ENCODE measurements around the gene CD6.
A peak's percentile ranks its signal among the peaks of the same experiment; 100 is the strongest.

CD6 gene

GRCh38 chr11:61028135-61028729 lies 56.8 kb downstream of the CD6 start:
- DNase-seq = peak; percentile 62 to 72
- ATAC-seq = peak; percentile 41
- Mint-ChIP-seq H3K4me3 (peak overlapping the region; percentile 77 to 83), H3K27me3 (no peaks in the 10 kb centered on the region), H3K4me1 (peaks cover 92% of the 10 kb centered on the region), H3K27ac (peak overlapping the region; percentile 96 to 99), H3K9me3 (no peaks in the 10 kb centered on the region)

DNA sequence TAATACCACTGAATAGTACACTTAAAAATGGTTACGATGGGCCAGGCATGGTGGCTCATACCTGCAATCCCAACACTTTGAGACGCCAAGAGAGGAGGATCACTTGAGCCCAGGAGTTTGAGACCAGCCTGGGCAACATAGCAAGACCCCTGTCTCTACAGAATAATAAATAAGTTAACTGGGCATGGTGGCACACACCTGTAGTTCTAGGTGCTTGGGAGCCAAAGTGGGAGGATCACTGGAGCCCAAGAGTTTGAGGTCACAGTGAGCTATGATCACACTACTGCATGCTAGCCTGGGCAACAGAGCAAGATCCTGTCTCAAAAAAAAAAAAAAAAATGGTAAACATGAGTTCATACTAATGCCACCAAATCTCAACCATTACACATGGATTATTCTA lies 61.3 kb downstream of the CD6 start:
- Mint-ChIP-seq H3K27ac (peak overlapping the region in 1 of 2 donors; percentile 16), H3K9me3 (no peaks in the 10 kb centered on the region)

DNA sequence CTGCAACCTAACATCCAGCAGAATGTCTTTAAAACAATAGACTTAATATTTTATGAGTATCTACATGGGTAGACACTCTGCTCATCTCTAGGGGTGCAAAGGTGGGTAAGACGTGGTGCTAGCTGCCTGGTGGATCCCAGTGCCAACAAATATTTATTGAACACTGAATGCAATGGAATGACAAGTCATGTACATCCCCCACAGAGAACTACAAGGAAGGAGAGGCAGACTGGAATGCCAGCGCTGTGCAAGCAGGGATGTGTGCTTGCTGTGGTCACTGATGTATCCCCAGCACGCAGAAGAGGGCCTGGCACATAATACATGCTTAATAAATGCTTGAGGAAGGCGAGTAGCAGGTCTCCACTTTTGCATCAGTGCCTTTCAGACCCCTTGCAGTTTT lies 61.9 kb downstream of the CD6 start:
- ATAC-seq (no peak), DNase-seq (no peak)
- no peak overlapping the region for H3K4me3 Mint-ChIP-seq
- H3K27me3 Mint-ChIP-seq = no peaks in the 10 kb centered on the region
- no peaks in the 10 kb centered on the region for H3K9me3 Mint-ChIP-seq
- no peak overlapping the region for H3K27ac Mint-ChIP-seq
- peaks cover 83% of the 10 kb centered on the region for H3K4me1 Mint-ChIP-seq

More for the DNA sequence above, 61.3 kb downstream of the CD6 start:
- Mint-ChIP-seq H3K27me3 (no peaks in the 10 kb centered on the region), H3K4me3 (no peak overlapping the region), H3K4me1 (peaks cover 83% of the 10 kb centered on the region)
- ATAC-seq = no peak
- no peak for DNase-seq

DNA sequence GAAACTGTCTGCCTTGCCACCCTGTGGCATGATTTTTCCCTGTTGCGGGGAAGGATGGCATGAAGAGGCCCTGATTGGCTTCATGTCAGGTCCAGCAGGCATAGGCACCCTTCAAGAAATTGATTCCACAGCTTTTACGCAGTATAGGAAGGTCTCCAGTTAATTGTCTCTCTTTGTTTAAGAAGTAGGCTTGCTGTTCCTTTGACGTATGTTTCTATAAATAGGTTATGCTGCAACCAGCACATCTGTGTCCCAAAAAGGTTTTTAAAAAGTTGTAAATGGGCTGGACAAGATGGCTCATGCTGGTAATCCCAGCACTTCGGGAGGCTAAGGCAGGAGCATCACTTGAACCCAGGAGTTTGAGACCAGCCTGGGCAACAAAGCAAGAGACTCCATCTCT lies 62.6 kb downstream of the CD6 start:
- Mint-ChIP-seq H3K9me3 (no peaks in the 10 kb centered on the region), H3K4me1 (peaks cover 79% of the 10 kb centered on the region), H3K4me3 (no peak overlapping the region), H3K27ac (peak overlapping the region in 1 of 2 donors; percentile 27), H3K27me3 (no peaks in the 10 kb centered on the region)
- ATAC-seq = no peak
- no peak for DNase-seq

GRCh38 chr11:61034704-61035525 lies 63.4 kb downstream of the CD6 start:
- H3K4me3 Mint-ChIP-seq = no peak overlapping the region
- no peak for ATAC-seq
- H3K27ac Mint-ChIP-seq = no peak overlapping the region
- peaks cover 76% of the 10 kb centered on the region for H3K4me1 Mint-ChIP-seq
- no peaks in the 10 kb centered on the region for H3K27me3 Mint-ChIP-seq
- H3K9me3 Mint-ChIP-seq = no peaks in the 10 kb centered on the region
- DNase-seq = no peak

DNA sequence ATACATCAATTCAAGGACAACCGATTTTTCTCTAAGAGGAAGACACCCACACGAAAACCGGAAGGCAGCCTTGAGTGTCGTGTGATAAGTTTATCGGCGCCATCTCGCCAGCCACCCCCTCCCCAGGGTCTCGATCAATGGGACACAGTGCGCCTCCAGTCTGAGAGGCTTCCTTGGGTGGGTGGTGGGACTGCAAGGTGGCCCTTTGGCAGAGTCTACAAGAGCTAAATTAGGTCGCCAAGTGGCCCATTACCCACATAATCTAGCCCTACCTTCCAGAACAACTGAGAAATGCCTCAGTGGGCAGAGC lies 64.0 kb downstream of the CD6 start:
- ATAC-seq (no peak), DNase-seq (no peak)
- Mint-ChIP-seq H3K27me3 (no peaks in the 10 kb centered on the region), H3K27ac (no peak overlapping the region), H3K4me1 (peaks cover 77% of the 10 kb centered on the region), H3K9me3 (no peaks in the 10 kb centered on the region), H3K4me3 (no peak overlapping the region)

- DNase-seq = no peak
- Mint-ChIP-seq H3K27me3 (no peaks in the 10 kb centered on the region), H3K4me1 (peaks cover 80% of the 10 kb centered on the region), H3K4me3 (peak overlapping the region; percentile 45 to 56), H3K27ac (peak overlapping the region; percentile 29 to 85), H3K9me3 (no peaks in the 10 kb centered on the region)
- ATAC-seq = peak; percentile 62
Observed at GRCh38 chr11:61037441-61038093, 66.1 kb downstream of the CD6 start.

DNA sequence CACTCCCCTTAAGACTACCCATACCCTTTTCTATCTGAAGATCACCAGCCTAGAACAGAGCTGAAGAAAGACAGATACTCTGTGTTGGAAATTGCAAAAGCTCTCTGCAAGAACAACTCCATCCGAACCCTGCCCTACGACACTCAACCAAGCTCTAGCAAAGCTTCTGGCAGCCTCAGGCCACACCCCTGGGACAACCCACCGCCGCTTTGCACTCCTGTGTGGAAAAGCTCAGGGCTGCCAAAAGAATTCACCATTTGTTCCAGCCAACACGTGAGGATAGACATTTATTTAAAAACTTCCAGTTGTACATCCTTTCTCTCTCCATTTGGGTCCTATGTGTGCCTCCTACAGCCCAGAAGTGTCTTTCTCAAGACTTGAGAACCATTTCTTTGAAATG lies 68.4 kb downstream of the CD6 start:
- H3K4me1 Mint-ChIP-seq = peaks cover 69% of the 10 kb centered on the region
- H3K27me3 Mint-ChIP-seq = no peaks in the 10 kb centered on the region
- H3K27ac Mint-ChIP-seq = peak overlapping the region in 1 of 2 donors; percentile 81
- H3K9me3 Mint-ChIP-seq = no peaks in the 10 kb centered on the region
- ATAC-seq (no peak), DNase-seq (no peak)
- no peak overlapping the region for H3K4me3 Mint-ChIP-seq

DNA sequence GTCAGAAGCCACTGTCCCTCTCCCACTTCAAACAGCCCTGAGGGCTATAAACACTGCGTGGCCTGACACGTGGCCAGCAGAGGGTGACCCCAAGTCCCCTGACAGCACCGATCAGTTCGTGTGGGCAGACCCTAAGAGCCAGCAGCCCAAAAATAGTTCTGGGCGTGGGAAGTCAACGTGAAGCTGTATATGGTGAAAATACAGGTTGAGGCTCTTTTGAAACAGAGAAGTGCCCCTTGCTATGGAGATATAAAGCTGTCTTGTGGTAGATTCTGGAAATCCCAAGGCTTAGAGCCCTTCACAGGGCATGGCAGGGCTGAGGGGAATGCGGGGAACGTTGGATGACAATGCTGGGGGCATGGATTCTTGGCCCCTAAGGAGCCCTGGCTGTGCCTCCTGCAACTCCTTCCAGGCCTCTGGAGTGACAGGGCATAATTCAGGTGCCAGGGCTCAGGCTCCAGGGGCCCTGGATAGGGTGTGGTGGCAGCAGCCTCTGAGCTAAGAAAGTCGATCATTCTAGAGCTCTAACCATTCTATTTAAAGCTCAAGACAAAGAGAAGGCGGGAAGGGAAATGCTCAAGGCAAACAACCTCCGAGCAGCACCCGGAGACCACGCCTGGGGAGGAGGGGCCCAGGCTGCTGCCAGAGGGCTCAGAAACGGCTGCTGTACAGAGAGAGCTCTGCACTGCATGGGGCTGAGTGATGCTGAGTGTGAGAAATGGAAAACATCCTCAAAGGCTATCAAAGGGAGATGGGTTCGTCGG lies 70.5 kb downstream of the CD6 start:
- Mint-ChIP-seq H3K27ac (peak overlapping the region; percentile 93 to 94), H3K9me3 (no peaks in the 10 kb centered on the region), H3K27me3 (no peaks in the 10 kb centered on the region), H3K4me3 (peak overlapping the region; percentile 66 to 77), H3K4me1 (peaks cover 58% of the 10 kb centered on the region)
- ATAC-seq (peak; percentile 97), DNase-seq (peak; percentile 66)

- DNase-seq (no peak), ATAC-seq (peak; percentile 20)
- Mint-ChIP-seq H3K4me3 (peak overlapping the region; percentile 66 to 77), H3K4me1 (peaks cover 58% of the 10 kb centered on the region), H3K27ac (peak overlapping the region; percentile 24 to 27), H3K27me3 (no peaks in the 10 kb centered on the region), H3K9me3 (no peaks in the 10 kb centered on the region)
Observed at GRCh38 chr11:61042537-61042936, 71.1 kb downstream of the CD6 start.

GRCh38 chr11:61042961-61043540 lies 71.6 kb downstream of the CD6 start:
- ATAC-seq (no peak), DNase-seq (no peak)
- peaks cover 58% of the 10 kb centered on the region for H3K4me1 Mint-ChIP-seq
- peak overlapping the region; percentile 24 to 30 for H3K27ac Mint-ChIP-seq
- no peaks in the 10 kb centered on the region for H3K9me3 Mint-ChIP-seq
- no peaks in the 10 kb centered on the region for H3K27me3 Mint-ChIP-seq
- peak overlapping the region; percentile 47 to 77 for H3K4me3 Mint-ChIP-seq

GRCh38 chr11:61045271-61045670 lies 73.8 kb downstream of the CD6 start:
- Mint-ChIP-seq H3K27me3 (no peaks in the 10 kb centered on the region), H3K4me3 (no peak overlapping the region), H3K4me1 (peaks cover 65% of the 10 kb centered on the region), H3K27ac (no peak overlapping the region), H3K9me3 (no peaks in the 10 kb centered on the region)
- ATAC-seq (no peak), DNase-seq (no peak)

DNA sequence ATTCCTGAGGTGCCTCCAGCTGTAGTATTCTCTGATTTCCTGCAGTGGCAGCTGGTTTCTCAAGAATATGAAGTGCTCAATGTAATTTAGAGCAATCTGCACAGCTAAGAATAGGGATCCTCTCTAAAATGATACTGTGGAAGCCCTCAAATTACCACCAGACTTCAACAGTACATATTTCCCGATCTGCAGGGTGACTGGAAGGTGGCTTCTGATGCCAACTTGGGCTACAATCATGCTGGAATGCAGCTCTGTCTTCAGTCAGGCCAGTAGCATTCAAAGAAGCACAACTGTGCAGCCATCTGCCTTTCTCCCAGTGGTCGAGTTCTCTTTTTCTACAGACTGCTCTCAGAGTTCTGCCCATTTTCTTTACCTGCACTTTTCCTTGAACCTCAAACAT lies 75.4 kb downstream of the CD6 start:
- no peak overlapping the region for H3K27ac Mint-ChIP-seq
- no peaks in the 10 kb centered on the region for H3K9me3 Mint-ChIP-seq
- H3K4me3 Mint-ChIP-seq = no peak overlapping the region
- peaks cover 52% of the 10 kb centered on the region for H3K4me1 Mint-ChIP-seq
- H3K27me3 Mint-ChIP-seq = no peaks in the 10 kb centered on the region
- ATAC-seq (no peak), DNase-seq (no peak)

DNA sequence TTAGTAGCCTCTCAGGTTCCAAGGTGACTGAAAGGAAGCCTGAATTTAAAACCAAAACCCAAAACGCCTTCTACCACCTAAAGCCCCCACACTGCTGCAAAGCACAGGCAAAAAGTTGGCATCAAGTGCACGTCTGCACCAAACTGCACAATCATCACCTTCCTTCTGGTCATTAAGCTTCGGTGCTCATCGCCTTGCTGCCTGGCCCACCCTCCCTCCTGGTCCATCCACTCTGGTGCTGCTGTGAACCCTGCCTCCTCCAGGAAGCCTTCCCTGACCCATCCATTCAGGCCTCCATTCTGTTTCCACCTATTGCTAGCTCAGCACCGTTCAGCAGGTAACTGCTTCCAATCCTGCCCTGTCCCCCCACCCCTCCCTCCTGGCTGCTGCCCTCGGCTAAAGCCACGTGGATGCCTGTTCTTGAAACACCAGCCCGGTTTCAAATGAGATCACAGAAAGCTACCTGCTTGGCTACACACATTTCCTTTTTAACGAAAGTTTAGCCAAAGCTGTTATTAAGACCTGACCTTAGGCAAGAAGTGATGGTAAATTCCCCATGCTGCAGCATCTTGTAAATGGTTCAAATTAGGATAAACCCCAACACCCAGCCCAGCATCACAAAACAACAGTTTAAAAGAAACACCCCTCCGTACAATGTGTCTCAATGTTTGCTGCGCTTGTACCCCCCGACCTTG lies 77.0 kb downstream of the CD6 start:
- peak overlapping the region; percentile 47 to 59 for H3K27ac Mint-ChIP-seq
- no peaks in the 10 kb centered on the region for H3K27me3 Mint-ChIP-seq
- peak; percentile 7 for ATAC-seq
- H3K4me1 Mint-ChIP-seq = peaks cover 51% of the 10 kb centered on the region
- no peak overlapping the region for H3K4me3 Mint-ChIP-seq
- no peak for DNase-seq
- no peaks in the 10 kb centered on the region for H3K9me3 Mint-ChIP-seq

- ATAC-seq (peak; percentile 35), DNase-seq (no peak)
- Mint-ChIP-seq H3K9me3 (no peaks in the 10 kb centered on the region), H3K27me3 (no peaks in the 10 kb centered on the region), H3K4me1 (peaks cover 57% of the 10 kb centered on the region), H3K27ac (peak overlapping the region; percentile 47 to 59), H3K4me3 (no peak overlapping the region)
Observed at GRCh38 chr11:61049063-61049377, 77.5 kb downstream of the CD6 start.

Measured in stimulated activated naive CD8-positive, alpha-beta T cell treated with anti-CD3 and anti-CD28 coated beads, Interleukin-15, amount 100 ng/mL, for 72 hours (primary cell).